Tibial artery (tissue), 4 donors: ENCODE data around the gene GDF11.

Experiments used
- DNase-seq, 2 donors: peaks; one replicate each; pipeline ENCODE4 v3.0.0-alpha.2; 2019
- H3K27ac ChIP-seq, 2 donors: fragments of 200-600 bp; sonication (generic) in 1 of 2; 1 replicate in 1 of 2; 2 replicates in 1 of 2; pipeline ENCODE4 v1.5.1; 2018 to 2019; ENCODE audit warnings: mild to moderate bottlenecking in 1 of 2
- H3K27me3 ChIP-seq, 2 donors: fragments of 200-600 bp; sonication (generic) in 1 of 2; one replicate each; pipeline versions ENCODE4 v1.5.1 to v1.6.0; 2016 to 2019
- H3K36me3 ChIP-seq, 3 donors: fragments of 200-600 bp; sonication (generic) in 2 of 3; one replicate each; pipeline ENCODE4 v1.5.1; 2016 to 2019; ENCODE audit warnings: mild to moderate bottlenecking in 2 of 3
- H3K4me1 ChIP-seq, 4 donors: fragments of 200-600 bp; sonication (generic) in 2 of 4; 1 replicate in 3 of 4; 2 replicates in 1 of 4; pipeline ENCODE4 v1.5.1; 2016 to 2019
- H3K4me3 ChIP-seq, 2 donors: fragments of 200-600 bp; sonication (generic) in 1 of 2; 1 replicate in 1 of 2; 2 replicates in 1 of 2; pipeline ENCODE4 v1.5.1; 2018 to 2019; ENCODE audit warnings: mild to moderate bottlenecking in 2 of 2
- H3K9me3 ChIP-seq, 3 donors: fragments of 200-600 bp; sonication (generic) in 1 of 3; one replicate each; pipeline ENCODE4 v1.5.1; 2016 to 2019
- intact Hi-C: fragments of 100-400 bp; cut with DNase I; formaldehyde crosslinking; loops from one replicate; pipeline ENCODE4 v1.15.0; 2023; ENCODE audit warnings: low total_unique reads
- TF ChIP-seq, protein P1 (sequence below), 2 experiments: fragments of 200-600 bp in 1 of 2; fragments of 450-650 bp in 1 of 2; IDR thresholded peaks; one replicate each; pipeline ENCODE4 v1.5.1; 2017 to 2019; ENCODE audit warnings: antibody characterized with exemption in 2 of 2, mild to moderate bottlenecking in 1 of 2, moderate library complexity in 1 of 2

Gene GDF11

DNA sequence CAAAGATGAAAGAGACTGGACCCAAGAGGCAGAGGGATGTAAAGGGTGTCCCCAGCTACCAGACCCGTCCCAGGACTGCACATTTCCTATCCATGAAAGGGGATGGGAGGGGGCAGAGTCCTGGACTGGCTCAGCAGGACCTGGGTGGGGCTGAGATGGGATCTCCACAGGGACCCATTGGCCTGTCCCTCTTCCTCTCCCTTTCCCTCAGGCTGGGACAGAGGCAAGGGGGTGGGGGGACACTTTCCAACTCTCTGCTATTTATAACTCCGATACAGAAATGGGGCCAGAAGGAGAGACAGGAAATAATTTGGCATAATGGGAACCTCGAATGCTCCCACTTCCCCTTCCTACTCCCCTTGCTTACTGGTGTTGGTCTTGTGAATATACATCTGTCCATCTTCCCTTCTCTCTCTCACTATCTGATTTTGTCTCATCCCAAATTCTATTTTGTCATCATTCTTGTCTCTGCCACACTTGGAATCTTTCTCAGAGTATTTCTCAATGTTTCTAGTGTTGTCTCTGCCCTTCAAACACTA, 34.2 kb upstream of the GDF11 start:
- H3K4me1 ChIP-seq: peaks cover 0 to 74% (median 41%) of the 10 kb centered on the region in 4 donors
- no peaks in the 10 kb centered on the region for H3K36me3 ChIP-seq
- no peaks in the 10 kb centered on the region for H3K9me3 ChIP-seq
- intact Hi-C loops: no loop called here
- peak overlapping the region; percentile 96 to 98 for H3K27ac ChIP-seq
- H3K4me3 ChIP-seq: peak overlapping the region; percentile 94 to 96
- no peak for DNase-seq
- TF ChIP-seq, protein P1, sequence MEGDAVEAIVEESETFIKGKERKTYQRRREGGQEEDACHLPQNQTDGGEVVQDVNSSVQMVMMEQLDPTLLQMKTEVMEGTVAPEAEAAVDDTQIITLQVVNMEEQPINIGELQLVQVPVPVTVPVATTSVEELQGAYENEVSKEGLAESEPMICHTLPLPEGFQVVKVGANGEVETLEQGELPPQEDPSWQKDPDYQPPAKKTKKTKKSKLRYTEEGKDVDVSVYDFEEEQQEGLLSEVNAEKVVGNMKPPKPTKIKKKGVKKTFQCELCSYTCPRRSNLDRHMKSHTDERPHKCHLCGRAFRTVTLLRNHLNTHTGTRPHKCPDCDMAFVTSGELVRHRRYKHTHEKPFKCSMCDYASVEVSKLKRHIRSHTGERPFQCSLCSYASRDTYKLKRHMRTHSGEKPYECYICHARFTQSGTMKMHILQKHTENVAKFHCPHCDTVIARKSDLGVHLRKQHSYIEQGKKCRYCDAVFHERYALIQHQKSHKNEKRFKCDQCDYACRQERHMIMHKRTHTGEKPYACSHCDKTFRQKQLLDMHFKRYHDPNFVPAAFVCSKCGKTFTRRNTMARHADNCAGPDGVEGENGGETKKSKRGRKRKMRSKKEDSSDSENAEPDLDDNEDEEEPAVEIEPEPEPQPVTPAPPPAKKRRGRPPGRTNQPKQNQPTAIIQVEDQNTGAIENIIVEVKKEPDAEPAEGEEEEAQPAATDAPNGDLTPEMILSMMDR (IDR thresholded peaks at IDR 0.05): no peak
- no peaks in the 10 kb centered on the region for H3K27me3 ChIP-seq

GRCh38 chr12:55711786-55712553, 31.0 kb upstream of the GDF11 start:
- TF ChIP-seq, protein P1 (IDR thresholded peaks at IDR 0.05): no peak
- Histone ChIP-seq H3K4me3 (peak overlapping the region; percentile 94 to 96), H3K27ac (peak overlapping the region; percentile 96 to 98), H3K4me1 (peaks cover 0 to 83% (median 53%) of the 10 kb centered on the region in 4 donors), H3K27me3 (no peaks in the 10 kb centered on the region), H3K36me3 (no peaks in the 10 kb centered on the region), H3K9me3 (no peaks in the 10 kb centered on the region)
- DNase-seq: no peak
- intact Hi-C loops: no loop called here

- no peak for DNase-seq
- no peaks in the 10 kb centered on the region for H3K27me3 ChIP-seq
- intact Hi-C loops: no loop called here
- H3K4me3 ChIP-seq: peak overlapping the region; percentile 94 to 96
- H3K27ac ChIP-seq: peak overlapping the region; percentile 96 to 98
- no peaks in the 10 kb centered on the region for H3K9me3 ChIP-seq
- peaks cover 0 to 92% (median 62%) of the 10 kb centered on the region in 4 donors for H3K4me1 ChIP-seq
- no peaks in the 10 kb centered on the region for H3K36me3 ChIP-seq
- TF ChIP-seq, protein P1 (IDR thresholded peaks at IDR 0.05): no peak
These were observed 30.1 kb upstream of the GDF11 start for GRCh38 chr12:55712700-55713415.

DNA sequence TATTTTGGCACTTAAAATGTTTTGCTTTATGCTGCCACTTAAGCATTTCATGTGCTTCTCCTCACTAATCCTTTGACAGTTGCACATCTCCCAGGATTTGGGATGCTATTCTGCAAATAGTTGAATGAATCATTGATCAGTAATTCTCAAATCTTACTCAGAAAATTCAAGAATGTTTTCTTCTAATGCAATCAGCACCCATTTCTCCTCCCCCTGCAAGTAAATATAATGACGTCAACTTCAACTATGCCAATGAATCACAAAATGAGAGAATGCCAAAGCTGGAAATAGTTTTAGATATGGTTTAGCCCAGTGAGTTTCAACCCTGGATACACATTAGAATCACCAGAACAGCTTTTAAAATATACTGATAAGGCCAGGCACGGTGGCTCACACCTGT, 29.2 kb upstream of the GDF11 start:
- peak overlapping the region; percentile 96 to 98 for H3K27ac ChIP-seq
- no peaks in the 10 kb centered on the region for H3K27me3 ChIP-seq
- H3K36me3 ChIP-seq: no peaks in the 10 kb centered on the region
- DNase-seq: no peak
- H3K4me1 ChIP-seq: peaks cover 0 to 92% (median 66%) of the 10 kb centered on the region in 4 donors
- intact Hi-C loops: no loop called here
- no peak overlapping the region for H3K4me3 ChIP-seq
- no peaks in the 10 kb centered on the region for H3K9me3 ChIP-seq
- TF ChIP-seq, protein P1 (IDR thresholded peaks at IDR 0.05): no peak

- TF ChIP-seq, protein P1 (IDR thresholded peaks at IDR 0.05): no peak
- Histone ChIP-seq H3K9me3 (no peaks in the 10 kb centered on the region), H3K27ac (peak overlapping the region; percentile 96 to 98), H3K27me3 (no peaks in the 10 kb centered on the region), H3K36me3 (no peaks in the 10 kb centered on the region), H3K4me1 (peaks cover 0 to 92% (median 70%) of the 10 kb centered on the region in 4 donors), H3K4me3 (peak overlapping the region; percentile 62 to 63)
- intact Hi-C loops: no loop called here
- DNase-seq: no peak
These were observed 27.7 kb upstream of the GDF11 start for GRCh38 chr12:55715169-55715764.
